ENCODE measurements around the gene IDI2.

DNA sequence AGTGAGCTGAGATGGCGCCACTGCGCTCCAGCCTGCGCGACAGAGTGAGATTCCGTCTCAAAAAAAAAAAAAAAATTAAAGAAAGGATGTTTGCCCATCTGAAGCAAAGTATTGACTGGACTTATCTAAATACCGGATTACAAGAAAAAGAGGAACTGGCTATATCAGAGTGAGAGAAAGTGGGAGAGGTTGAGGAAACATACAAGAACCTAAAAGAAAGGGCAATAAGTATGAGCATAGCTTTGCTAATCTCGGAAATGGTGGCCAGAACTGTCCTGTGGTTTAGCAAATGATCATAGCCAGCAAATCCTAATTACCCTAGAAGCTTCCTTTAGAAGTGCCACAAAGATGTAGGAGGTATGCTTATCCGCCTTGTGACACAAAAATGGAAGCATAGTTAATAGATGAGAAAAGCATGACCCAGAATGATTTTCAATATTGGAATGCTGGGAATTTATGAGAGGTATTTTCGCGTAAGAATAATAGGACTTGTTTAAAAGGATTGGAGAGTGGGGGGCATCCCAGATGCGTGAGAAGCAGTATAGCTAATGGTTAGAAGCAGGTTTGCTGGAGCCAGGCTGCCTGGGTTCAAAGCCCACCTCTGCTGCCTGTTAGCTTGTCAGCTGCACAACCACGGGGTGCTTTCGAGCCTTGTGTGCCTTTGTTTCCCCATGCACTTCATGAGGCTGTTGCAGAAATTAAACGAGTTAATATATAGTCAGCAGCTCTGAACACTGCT is 38.6 kb downstream of the IDI2 start:
- TF ChIP-seq SMAD3 (CRISPR knock-in tag; IDR thresholded peaks at IDR 0.05): no peak
- no peak for TF ChIP-seq ZBTB38 (CRISPR knock-in tag; IDR thresholded peaks at IDR 0.05)
- no peak for TF ChIP-seq ZNF484 (CRISPR knock-in tag; IDR thresholded peaks at IDR 0.05; ENCODE audit: borderline replicate concordance, low read depth)
- TF ChIP-seq ATF1 (CRISPR knock-in tag; IDR thresholded peaks at IDR 0.05): no peak
- TF ChIP-seq, protein P1, sequence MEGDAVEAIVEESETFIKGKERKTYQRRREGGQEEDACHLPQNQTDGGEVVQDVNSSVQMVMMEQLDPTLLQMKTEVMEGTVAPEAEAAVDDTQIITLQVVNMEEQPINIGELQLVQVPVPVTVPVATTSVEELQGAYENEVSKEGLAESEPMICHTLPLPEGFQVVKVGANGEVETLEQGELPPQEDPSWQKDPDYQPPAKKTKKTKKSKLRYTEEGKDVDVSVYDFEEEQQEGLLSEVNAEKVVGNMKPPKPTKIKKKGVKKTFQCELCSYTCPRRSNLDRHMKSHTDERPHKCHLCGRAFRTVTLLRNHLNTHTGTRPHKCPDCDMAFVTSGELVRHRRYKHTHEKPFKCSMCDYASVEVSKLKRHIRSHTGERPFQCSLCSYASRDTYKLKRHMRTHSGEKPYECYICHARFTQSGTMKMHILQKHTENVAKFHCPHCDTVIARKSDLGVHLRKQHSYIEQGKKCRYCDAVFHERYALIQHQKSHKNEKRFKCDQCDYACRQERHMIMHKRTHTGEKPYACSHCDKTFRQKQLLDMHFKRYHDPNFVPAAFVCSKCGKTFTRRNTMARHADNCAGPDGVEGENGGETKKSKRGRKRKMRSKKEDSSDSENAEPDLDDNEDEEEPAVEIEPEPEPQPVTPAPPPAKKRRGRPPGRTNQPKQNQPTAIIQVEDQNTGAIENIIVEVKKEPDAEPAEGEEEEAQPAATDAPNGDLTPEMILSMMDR (CRISPR knock-in tag; IDR thresholded peaks at IDR 0.05): no peak
